ENCODE measurements around the gene SCGB1C1.

SCGB1C1 gene

DNA sequence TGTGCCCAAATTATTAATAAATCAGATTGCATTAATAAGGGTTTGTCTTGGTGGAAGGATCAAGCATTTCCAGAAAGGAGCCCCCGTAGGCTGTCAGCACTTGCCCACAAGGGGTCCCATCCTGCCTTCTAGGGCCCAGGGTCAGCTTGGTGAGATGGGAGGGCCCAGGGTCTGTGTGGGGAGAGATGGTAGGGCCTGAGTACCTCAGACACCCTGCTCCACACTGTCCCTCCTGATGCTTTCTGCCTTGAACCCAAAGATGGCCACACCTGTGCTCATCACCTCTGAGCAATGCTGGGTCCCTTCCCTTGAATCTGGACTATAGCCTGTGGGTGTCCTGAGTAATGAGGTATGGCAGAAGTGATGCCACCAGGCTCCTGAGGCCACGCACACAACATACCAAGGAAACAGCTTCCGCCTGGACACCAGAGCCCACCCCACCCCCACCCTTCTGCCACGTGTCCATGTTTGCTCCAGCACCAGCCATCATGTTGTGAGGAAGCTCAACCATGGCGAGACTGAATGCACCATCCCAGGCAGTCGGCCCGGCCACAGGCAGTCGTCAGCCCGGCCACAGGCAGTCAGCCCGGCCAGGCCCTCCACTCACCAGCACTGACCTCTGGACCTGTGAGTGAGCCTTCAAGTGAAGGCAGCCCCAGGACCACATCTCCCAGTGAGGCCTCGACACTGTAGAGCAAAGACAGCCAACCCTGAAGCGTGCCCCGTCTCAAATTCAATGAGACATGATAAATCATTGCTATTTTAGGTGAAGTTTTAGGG lies 7.5 kb downstream of the SCGB1C1 start:
- Mint-ChIP-seq H3K4me1 (peaks cover 17% of the 10 kb centered on the region), H3K36me3 (peaks cover 14% of the 10 kb centered on the region), H3K27me3 (no peaks in the 10 kb centered on the region), H3K27ac (no peak overlapping the region), H3K4me3 (no peak overlapping the region), H3K9me3 (no peaks in the 10 kb centered on the region)
- DNase-seq (ENCODE audit: low spot score in 2 of 2) = no peak
- no peak for ATAC-seq (ENCODE audit: low read depth)

- Mint-ChIP-seq H3K4me3 (no peak overlapping the region), H3K27me3 (no peaks in the 10 kb centered on the region), H3K27ac (peak overlapping the region; percentile 6), H3K4me1 (peaks cover 23% of the 10 kb centered on the region), H3K36me3 (peaks cover 14% of the 10 kb centered on the region), H3K9me3 (no peaks in the 10 kb centered on the region)
- no peak for ATAC-seq (ENCODE audit: low read depth)
- DNase-seq (ENCODE audit: low spot score in 2 of 2) = no peak
Observed at GRCh38 chr11:201966-202365, 9.1 kb downstream of the SCGB1C1 start.

DNA sequence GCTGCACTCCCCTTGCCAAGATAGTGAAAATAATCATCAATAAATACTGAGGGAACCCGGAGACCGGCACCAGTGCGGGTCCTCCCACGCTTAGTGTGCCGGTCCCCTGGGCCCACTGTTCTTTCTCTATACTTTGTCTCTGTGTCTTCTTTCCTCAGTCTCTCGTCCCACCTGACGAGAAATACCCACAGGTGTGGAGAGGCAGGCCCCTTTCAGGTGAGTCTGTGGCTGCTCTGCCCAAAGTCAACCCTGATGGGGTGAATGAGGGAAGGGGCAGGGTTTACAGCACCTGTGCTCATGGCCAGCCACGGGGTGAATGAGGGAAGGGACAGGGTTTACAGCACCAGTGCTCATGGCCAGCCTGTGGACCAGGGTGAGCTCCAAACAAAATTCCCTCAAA lies 9.6 kb downstream of the SCGB1C1 start:
- peak overlapping the region; percentile 6 for H3K27ac Mint-ChIP-seq
- H3K9me3 Mint-ChIP-seq = no peaks in the 10 kb centered on the region
- no peak for ATAC-seq (ENCODE audit: low read depth)
- no peak overlapping the region for H3K4me3 Mint-ChIP-seq
- H3K4me1 Mint-ChIP-seq = peaks cover 23% of the 10 kb centered on the region
- peaks cover 14% of the 10 kb centered on the region for H3K36me3 Mint-ChIP-seq
- H3K27me3 Mint-ChIP-seq = no peaks in the 10 kb centered on the region
- no peak for DNase-seq (ENCODE audit: low spot score in 2 of 2)

DNA sequence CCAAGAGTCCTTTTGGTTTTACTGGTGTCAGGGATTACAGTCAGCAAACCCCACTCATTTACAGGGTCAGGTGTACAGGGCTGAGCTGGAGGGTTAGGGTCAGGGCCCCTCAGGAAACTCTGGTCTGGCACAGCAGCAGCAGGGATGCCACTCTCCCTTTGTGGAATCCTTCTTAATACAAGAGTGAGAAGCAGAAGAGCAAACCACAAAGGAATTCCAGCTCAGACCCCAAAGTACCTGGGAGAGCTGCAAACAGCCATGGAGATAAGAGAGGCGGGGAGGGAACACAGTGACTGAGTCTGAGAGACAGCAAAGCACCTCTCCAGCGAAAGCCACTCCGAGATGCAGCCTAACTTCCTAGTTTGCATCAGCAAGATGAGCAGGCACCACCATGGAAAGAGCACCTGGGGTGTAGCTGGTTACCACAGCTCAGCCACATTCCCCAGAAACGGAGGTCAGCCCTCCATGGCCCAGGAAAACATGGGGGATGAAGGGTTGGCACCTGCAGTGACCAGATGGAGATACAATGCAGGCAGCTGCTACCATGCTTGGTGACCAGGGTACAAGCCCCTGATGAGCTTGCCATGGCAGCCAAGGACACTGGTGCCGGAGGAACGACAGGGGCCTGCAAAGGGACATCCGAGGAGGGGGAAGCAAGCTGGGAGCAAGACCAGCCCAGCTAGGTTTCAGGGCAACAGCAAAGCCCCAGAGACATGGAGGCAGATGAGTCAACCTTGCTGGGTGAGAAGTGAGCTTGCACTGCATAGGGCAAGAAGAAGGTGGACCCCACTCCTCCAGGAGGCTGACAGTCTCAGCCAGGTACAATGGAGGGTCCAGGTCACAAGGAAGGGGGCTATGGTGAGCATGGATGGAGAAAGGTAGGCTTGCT lies 10.4 kb downstream of the SCGB1C1 start:
- Mint-ChIP-seq H3K36me3 (peaks cover 14% of the 10 kb centered on the region), H3K27ac (no peak overlapping the region), H3K4me1 (peaks cover 23% of the 10 kb centered on the region), H3K9me3 (no peaks in the 10 kb centered on the region), H3K4me3 (peak overlapping the region; percentile 9), H3K27me3 (no peaks in the 10 kb centered on the region)
- no peak for DNase-seq (ENCODE audit: low spot score in 2 of 2)
- ATAC-seq (ENCODE audit: low read depth) = no peak

GRCh38 chr11:203945-204586 lies 11.2 kb downstream of the SCGB1C1 start:
- no peak for ATAC-seq (ENCODE audit: low read depth)
- no peak for DNase-seq (ENCODE audit: low spot score in 2 of 2)
- Mint-ChIP-seq H3K4me3 (no peak overlapping the region), H3K9me3 (no peaks in the 10 kb centered on the region), H3K27me3 (no peaks in the 10 kb centered on the region), H3K27ac (no peak overlapping the region), H3K36me3 (peaks cover 16% of the 10 kb centered on the region), H3K4me1 (peaks cover 27% of the 10 kb centered on the region)

DNA sequence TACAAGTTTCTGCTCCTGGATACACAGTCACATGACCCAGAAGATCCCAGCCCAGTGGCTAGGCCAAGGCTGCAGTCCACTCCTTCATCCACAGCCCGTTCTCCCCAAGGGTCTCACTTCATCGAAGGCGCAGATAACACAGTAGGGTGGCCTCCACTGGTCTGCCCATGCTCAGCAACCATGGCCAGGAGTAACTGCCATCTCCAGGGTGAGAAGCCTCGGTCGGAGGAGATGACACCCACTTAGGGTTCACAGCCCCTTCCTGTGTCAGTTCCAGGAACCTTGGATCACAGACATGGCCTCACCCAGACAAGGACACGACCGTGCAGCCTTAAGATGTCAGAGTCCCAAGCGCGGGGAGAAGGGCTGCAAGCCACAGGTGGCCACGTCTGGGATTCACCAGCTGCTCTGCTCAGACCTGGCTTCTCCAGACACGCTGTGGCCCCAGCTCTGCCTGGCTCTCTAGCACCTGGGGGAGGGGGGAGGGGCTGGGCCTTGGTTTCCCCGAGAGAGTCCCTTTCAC lies 11.8 kb downstream of the SCGB1C1 start:
- DNase-seq (ENCODE audit: low spot score in 2 of 2) (no peak), ATAC-seq (ENCODE audit: low read depth) (no peak)
- H3K27me3 Mint-ChIP-seq = no peaks in the 10 kb centered on the region
- no peak overlapping the region for H3K27ac Mint-ChIP-seq
- H3K36me3 Mint-ChIP-seq = peaks cover 16% of the 10 kb centered on the region
- H3K4me3 Mint-ChIP-seq = no peak overlapping the region
- no peaks in the 10 kb centered on the region for H3K9me3 Mint-ChIP-seq
- peaks cover 27% of the 10 kb centered on the region for H3K4me1 Mint-ChIP-seq

GRCh38 chr11:205221-206001 lies 12.5 kb downstream of the SCGB1C1 start:
- H3K27ac Mint-ChIP-seq = no peak overlapping the region
- H3K4me1 Mint-ChIP-seq = peaks cover 30% of the 10 kb centered on the region
- no peaks in the 10 kb centered on the region for H3K9me3 Mint-ChIP-seq
- ATAC-seq (ENCODE audit: low read depth) = no peak
- no peak for DNase-seq (ENCODE audit: low spot score in 2 of 2)
- peak overlapping the region; percentile 90 for H3K4me3 Mint-ChIP-seq
- no peaks in the 10 kb centered on the region for H3K27me3 Mint-ChIP-seq
- peaks cover 16% of the 10 kb centered on the region for H3K36me3 Mint-ChIP-seq

- peak overlapping the region; percentile 90 for H3K27ac Mint-ChIP-seq
- no peak for DNase-seq (ENCODE audit: low spot score in 2 of 2)
- H3K36me3 Mint-ChIP-seq = peaks cover 14% of the 10 kb centered on the region
- H3K27me3 Mint-ChIP-seq = no peaks in the 10 kb centered on the region
- H3K4me1 Mint-ChIP-seq = peaks cover 30% of the 10 kb centered on the region
- peak overlapping the region; percentile 90 for H3K4me3 Mint-ChIP-seq
- H3K9me3 Mint-ChIP-seq = no peaks in the 10 kb centered on the region
- ATAC-seq (ENCODE audit: low read depth) = no peak
Observed at GRCh38 chr11:206002-206384, 13.1 kb downstream of the SCGB1C1 start.

DNA sequence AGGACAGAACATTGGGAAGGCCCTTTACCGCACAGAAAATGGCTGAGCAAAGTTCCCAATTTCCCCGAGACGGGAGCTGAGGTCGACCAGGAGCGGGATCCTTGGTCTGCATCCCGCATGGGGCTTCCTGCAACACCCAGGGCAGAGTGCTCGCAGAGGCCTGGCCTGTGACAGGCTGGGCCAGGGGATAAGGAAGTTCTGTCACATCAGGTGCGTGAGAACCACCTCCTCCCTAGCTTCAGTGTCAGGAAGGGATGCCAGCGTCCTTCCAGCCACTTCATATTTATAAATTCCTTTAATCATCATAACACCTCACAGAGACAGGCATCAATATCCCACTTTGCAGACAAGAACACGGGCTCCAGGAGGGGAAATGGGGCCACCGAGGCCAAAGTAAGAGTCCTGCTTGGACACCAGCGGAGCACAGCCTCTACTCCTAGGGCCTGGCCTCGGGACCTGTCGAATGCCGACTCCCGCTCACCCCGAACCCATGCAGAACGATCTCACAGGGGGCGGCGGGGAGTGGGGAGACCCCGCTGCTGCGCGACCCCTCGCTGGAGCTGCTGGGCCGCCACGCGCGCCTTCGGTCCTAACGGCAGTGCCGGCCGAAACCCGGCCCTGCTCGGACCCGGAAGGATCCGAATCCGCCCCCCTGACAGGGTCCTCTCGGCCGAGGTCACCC lies 13.8 kb downstream of the SCGB1C1 start:
- no peaks in the 10 kb centered on the region for H3K9me3 Mint-ChIP-seq
- peaks cover 29% of the 10 kb centered on the region for H3K4me1 Mint-ChIP-seq
- ATAC-seq (ENCODE audit: low read depth) (no peak), DNase-seq (ENCODE audit: low spot score in 2 of 2) (no peak)
- no peaks in the 10 kb centered on the region for H3K27me3 Mint-ChIP-seq
- H3K27ac Mint-ChIP-seq = peak overlapping the region; percentile 90
- H3K36me3 Mint-ChIP-seq = peaks cover 14% of the 10 kb centered on the region
- H3K4me3 Mint-ChIP-seq = peak overlapping the region; percentile 90

- peaks cover 26% of the 10 kb centered on the region for H3K4me1 Mint-ChIP-seq
- ATAC-seq (ENCODE audit: low read depth) = peak; percentile 80
- DNase-seq (ENCODE audit: low spot score in 2 of 2) = peak; percentile 96 to 98
- H3K9me3 Mint-ChIP-seq = no peaks in the 10 kb centered on the region
- peaks cover 14% of the 10 kb centered on the region for H3K36me3 Mint-ChIP-seq
- H3K27ac Mint-ChIP-seq = peak within 1 kb of the TSS; percentile 90
- H3K27me3 Mint-ChIP-seq = no peaks in the 10 kb centered on the region
- H3K4me3 Mint-ChIP-seq = peak within 1 kb of the TSS; percentile 90
Observed at GRCh38 chr11:207208-207862, 14.5 kb downstream of the SCGB1C1 start, which contains the start of the genes BET1L and RIC8A. Gene BET1L, minus strand, starts transcription at chr11:207399. Its CDS starts 78 bp downstream, at chr11:207321. Gene RIC8A, plus strand, starts transcription at chr11:207708. Its CDS starts 1,147 bp downstream, at chr11:208855.

DNA sequence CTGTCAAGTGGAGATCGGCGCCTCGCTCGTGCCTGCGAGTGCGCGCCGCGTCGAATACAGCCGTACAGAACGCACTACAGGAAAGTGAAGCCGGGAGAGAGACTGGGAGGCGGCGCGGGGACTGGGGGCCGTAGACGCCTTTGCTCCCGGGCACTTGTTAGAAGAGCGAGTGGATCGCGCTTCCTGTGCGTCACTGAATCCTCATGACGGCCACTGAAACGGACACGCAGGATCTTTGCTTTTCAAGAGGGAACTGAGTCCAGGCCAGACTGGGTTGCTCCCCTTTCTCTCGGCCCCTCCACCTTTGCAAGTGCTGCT lies 14.9 kb downstream of the SCGB1C1 start:
- H3K27me3 Mint-ChIP-seq = no peaks in the 10 kb centered on the region
- H3K4me1 Mint-ChIP-seq = peaks cover 23% of the 10 kb centered on the region
- peak overlapping the region; percentile 90 for H3K4me3 Mint-ChIP-seq
- H3K36me3 Mint-ChIP-seq = peaks cover 13% of the 10 kb centered on the region
- no peak for DNase-seq (ENCODE audit: low spot score in 2 of 2)
- H3K9me3 Mint-ChIP-seq = no peaks in the 10 kb centered on the region
- peak; percentile 6 for ATAC-seq (ENCODE audit: low read depth)
- H3K27ac Mint-ChIP-seq = peak overlapping the region; percentile 90

DNA sequence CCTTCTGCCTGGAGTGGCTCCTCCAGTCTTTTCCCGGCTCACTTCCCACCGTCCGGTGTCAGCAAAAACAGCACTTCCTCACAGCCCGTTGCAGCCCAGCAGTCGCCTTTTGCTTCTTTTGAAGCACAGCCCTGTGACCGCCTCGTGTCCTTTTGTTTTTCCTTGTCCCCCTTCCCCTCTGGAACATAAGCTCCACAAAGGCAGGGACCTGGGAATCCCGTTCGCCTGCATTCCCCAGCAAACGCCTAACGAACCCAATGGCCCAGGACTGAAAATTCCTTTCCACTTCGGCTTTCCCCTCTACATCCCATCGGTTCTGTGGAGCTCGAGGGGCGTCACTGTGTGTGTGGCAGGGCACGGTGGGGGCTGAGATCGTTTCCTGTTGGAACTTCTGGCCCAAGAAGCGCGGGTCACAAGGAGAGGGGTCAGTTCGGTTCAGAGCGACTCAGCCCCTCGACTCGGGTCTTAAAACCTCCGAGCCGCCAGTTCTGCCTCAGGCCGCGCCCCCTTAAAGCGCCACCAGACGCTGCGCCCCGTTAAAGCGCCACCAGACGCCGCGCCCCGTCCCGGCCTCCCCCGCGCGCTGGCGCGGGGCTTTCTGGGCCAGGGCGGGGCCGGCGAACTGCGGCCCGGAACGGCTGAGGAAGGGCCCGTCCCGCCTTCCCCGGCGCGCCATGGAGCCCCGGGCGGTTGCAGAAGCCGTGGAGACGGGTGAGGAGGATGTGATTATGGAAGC lies 15.5 kb downstream of the SCGB1C1 start:
- peaks cover 14% of the 10 kb centered on the region for H3K36me3 Mint-ChIP-seq
- DNase-seq (ENCODE audit: low spot score in 2 of 2) (peak; percentile 75 to 76), ATAC-seq (ENCODE audit: low read depth) (peak; percentile 64)
- no peaks in the 10 kb centered on the region for H3K27me3 Mint-ChIP-seq
- peak overlapping the region; percentile 90 for H3K4me3 Mint-ChIP-seq
- H3K27ac Mint-ChIP-seq = peak overlapping the region; percentile 90
- no peaks in the 10 kb centered on the region for H3K9me3 Mint-ChIP-seq
- peaks cover 22% of the 10 kb centered on the region for H3K4me1 Mint-ChIP-seq
